ENCODE results near the gene ENPP7. TPM values are rescaled to one million over a fixed set of nuclear protein-coding genes. Genes with fewer than 3 reads are reported as not detected.

Gene ENPP7
- total RNA-seq, 1 donor from 2014 or later, result not detected

DNA sequence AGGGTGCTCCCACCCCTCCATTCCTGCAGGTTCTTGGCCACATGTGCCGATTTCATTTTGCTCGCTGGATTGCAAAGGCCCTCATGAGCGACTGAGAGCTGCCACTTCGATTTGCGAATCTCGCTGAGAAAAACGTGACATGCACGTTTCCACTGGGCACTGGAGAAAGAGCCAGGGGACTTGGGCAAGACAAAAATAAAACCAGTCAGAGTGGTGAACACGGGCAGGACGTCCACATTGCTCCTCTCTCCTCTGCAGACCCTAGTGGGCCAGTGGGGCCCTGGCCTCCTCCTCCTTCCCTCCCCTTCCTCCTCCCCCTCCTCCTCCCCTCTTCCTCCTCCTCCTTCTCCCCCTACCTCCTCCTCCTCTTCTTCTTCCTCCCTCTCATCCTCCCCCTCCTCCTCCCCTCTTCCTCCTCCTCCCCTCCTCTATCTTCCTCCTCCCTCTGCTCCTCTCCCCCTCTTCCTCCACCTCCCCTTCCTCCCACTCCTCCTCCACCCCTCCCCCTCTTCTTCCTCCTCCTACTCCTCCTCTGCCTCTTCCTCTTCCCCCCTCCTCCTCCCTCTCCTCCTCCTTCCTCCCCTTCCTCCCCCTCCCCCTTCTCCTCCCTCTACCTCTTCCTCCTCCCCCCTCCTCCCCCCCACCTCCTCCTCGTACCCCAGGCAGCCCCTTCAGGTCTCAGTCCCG, 28.1 kb upstream of the ENPP7 start:
- no peak for DNase-seq (ENCODE audit: low read depth in 2 of 2)

DNA sequence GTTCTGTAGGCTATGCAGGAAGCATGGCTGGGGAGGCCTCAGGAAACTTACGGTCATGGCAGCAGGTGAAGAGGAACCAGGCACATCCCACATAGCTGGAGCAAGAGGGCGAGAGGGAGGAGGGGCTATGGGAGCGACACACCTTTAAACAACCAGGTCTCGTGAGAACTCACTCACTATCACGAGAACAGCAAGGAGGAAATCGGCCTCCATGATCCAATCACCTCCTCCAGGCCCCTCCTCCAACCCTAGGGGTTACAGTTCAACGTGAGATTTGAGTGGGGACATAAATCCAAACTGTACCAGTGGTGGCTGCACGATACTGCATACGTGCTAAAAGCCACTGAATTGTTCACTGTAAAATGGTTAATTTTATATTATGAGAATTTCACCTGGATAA, 26.1 kb upstream of the ENPP7 start:
- DNase-seq (ENCODE audit: low read depth in 2 of 2), result no peak

- DNase-seq (ENCODE audit: low read depth in 2 of 2), result no peak
These were observed 25.1 kb upstream of the ENPP7 start for GRCh38 chr17:79705674-79706073.

GRCh38 chr17:79706931-79707850, 23.6 kb upstream of the ENPP7 start:
- DNase-seq (ENCODE audit: low read depth in 2 of 2), result no peak

DNA sequence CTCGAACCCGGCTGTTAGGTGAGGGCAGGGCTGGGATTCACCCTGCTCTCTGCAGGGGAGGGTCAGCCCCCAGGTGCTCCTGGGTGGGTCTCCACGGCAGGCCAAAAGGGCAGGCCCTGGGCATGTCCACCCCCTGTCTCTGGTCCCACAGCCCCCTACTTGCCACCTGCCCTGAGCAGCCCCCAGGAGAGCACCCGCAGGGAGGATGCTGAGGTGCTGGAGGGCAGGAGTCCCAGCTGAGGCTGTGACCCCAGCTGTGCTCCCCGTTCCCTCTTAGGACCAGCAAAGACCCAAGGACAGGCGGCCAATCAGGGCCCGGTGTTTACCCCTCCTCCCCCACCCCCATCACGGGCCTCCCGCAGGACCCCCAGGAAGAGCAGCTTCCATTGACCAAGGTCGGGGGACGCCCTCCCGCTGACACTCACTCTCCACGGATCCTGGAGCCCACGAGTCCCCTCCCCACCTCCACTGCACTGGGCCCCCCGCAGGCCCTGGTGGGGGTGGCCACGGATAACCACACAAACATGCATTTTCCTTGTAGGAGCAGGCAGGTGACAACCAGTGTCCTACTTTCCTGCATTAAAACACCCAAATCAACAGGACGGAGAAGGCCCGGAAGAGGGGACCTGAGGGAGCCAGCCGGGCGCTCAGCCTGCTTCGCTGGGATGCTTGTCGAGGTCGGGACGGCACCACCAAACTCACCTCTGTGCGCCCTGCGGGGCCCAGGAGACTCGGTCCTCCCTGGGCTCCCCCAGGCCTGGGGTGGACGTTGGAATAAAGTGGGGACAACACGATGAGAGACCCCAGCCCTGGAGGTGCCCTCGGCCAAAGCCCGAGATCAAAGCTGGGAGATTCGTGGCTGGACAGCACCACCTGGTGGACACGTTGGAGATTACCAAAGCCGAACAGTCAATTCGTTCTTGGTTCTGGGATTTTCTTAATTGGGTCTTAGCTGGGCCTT, 22.5 kb upstream of the ENPP7 start:
- DNase-seq (ENCODE audit: low read depth in 2 of 2), result peak; percentile 44 to 63

DNA sequence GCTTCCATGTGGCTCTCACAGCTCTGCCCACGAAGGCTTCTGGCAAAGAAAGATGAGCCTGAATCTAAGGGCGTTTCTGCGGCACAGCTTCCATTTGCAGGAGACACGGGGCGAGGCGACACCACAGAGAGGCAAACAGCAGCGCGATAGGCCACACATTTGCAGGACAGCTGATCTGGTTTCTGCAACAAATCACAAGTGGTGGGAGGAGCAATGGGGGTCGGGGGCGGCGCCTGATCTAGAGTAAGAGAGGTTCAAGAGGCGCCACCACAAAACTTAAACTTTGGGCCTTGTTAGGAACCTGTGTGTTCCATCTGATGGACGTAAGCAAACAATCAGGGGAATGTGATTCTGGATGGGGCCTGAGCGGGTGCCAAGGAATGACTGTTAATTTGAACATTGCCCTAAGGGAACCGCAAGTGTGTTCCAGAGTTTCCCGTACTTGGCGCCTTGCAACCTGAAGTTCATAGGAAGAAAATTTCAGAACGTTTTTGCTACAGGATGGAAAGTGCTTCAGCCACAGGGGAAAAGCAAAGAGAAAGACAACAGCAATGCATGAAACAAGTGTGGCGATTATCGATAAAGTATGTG, 18.9 kb upstream of the ENPP7 start:
- no peak for DNase-seq (ENCODE audit: low read depth in 2 of 2)

DNA sequence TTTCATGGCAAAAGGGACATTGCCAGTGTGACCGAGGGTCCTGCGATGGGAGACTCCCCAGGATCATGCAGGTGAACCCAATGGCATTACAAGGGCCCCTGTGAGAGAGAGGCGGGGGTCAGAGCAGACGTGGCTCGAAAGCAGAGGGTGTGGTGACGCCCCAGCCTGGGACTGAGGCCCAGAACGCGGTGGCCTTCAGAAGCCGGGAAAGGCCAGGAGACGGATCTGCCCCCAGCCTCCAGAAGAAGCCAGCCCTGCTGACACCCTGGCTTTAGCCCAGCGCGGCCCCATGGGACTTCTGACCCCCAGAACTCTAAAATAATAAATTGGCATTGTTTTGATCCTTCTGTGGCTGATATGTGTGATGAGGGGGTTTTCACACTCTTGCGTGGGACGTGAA, 17.4 kb upstream of the ENPP7 start:
- DNase-seq (ENCODE audit: low read depth in 2 of 2), result no peak

DNA sequence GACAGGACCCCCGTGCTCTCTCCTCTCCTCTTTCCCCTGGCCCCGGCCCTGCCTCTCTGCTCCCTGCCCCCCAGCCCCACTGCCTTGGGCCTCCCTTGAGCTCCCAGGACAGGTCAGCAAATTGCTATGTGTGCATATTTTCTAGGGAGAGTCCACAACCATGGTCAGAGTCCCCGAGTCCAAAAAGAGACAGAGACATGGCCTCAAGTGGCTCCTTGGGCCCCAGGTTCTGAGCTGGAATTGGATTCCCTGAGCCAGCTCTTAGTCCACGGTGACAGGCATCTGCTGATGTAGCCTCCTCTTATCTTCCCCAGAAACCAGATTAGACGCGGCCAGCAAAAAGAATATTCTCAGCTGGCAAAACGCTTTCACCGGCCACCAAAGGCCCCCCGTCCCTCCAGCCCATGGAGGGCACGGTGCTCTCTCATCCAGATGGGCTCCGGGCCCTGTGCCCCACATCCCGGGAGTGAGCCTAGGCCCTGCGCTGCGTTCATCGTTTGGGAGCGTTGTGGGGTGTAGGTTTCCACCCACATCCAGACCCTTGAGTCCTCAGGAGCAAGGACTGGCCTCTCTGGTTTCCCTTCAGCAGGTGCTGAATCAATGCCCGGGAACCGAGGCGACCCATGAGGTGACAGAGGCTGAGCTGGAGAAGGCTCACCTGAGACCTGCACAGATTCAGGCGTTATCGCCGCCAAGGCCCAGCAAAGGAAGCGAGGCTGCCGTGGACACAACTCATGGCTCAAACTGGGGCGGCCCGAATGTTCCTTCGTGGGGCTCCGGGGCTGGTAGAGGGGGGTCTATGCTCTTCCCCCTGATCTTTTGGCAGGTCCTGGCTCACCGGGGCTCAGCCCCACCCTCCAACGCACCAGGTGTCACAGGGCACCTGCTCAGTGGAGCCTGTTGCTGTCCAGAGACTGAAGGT, 16.3 kb upstream of the ENPP7 start:
- DNase-seq (ENCODE audit: low read depth in 2 of 2), result no peak

DNA sequence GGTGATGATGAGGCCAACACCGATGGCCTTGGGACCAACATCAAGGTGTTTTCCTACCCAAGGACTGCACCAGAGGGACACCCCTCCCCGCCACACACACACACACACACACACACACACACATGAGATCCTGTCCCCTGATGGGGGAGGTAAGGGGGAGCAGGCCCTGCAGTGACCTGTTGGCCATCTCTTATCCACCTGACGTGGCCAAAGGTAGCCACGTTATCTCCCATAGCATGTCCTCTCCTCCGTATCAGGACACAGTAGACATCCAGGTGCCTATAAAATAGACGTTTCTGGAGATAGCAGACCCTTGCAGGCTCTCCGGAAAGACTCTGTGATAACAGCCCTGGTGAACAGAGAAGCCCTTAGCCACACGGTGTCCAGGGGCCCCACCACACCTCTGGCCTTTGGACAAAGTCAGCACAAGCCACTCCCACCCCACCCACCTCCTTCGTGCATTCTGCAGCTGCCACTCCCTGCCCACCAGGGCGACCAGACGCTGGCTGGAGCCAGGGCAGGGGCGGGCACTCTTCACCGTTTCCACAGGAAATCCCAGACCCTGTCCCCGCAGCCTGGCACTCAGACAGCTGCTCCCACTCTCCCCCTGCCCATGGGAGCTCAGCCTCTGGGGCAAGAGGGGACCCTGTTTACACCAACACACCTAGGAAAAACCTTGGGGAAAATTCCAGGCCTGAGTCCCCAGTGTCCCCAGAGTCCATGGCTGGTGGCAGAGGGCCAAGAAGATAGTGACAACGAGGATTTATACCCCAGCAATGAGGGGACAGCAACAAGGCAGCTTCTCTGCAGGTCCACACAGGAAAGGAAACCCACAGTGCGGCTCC, 15.4 kb upstream of the ENPP7 start:
- DNase-seq (ENCODE audit: low read depth in 2 of 2), result no peak

DNA sequence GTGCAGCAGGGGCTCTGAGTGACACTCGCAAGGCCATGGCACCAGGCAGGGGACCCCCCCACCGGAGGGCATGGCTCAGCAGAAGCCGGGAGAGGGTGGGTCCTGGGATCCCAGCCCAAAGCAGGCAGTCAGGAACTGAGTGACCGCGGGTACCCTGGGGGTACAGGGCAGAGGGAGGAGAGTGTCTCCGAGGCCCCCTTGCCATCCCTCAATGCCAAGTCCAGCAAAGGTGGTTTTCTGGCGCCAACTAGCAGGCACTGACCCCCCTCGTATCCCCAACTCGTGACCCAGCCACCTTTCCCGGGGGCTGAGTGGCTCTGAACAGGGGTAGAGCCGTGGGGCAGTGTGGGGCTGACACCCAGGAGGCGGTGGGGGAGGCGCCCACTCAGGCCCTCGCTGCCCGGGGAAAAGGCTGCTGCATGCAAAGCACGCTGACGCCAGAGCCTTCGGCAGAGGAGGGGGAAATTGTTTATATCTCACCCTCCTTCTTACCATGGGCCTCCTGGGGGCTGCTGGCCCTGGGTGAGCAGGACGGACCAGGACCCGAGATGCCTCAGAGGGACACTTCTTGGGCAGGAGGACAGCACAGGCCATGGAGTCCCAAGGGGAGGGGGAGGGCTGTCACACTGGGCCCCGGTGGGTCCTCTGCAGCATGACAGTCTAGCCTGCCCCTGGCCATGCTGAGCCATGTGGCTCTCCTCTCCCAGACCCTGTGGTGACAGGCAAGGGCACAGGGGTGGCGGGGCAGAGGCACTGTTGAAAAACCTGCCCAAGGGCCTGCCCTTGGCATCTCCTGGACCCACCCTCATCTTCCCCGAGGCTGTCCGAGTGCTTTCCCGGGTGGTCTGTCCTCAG, 14.6 kb upstream of the ENPP7 start:
- DNase-seq (ENCODE audit: low read depth in 2 of 2), result no peak

- no peak for DNase-seq (ENCODE audit: low read depth in 2 of 2)
These were observed 9.9 kb upstream of the ENPP7 start for GRCh38 chr17:79720705-79721292.

- peak; percentile 21 to 37 for DNase-seq (ENCODE audit: low read depth in 2 of 2)
These were observed 8.6 kb upstream of the ENPP7 start for GRCh38 chr17:79721993-79722671.

DNA sequence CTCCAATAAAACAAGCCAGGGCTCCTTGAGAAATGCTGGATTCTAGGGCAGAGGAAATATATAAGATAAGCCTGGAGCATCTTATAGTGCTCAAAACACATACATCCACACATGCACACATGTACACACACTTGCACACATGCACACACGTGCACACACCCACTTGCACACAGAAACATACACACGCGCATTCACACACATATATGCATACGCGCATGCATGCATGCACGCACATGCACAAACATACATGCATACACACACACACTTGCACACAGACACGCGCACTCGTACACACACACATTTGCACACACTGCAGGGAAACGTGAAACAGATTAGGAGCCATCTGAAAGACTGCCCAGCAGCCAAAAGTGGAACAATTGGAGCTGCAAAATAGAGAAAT, 8.0 kb upstream of the ENPP7 start:
- DNase-seq (ENCODE audit: low read depth in 2 of 2), result no peak

DNA sequence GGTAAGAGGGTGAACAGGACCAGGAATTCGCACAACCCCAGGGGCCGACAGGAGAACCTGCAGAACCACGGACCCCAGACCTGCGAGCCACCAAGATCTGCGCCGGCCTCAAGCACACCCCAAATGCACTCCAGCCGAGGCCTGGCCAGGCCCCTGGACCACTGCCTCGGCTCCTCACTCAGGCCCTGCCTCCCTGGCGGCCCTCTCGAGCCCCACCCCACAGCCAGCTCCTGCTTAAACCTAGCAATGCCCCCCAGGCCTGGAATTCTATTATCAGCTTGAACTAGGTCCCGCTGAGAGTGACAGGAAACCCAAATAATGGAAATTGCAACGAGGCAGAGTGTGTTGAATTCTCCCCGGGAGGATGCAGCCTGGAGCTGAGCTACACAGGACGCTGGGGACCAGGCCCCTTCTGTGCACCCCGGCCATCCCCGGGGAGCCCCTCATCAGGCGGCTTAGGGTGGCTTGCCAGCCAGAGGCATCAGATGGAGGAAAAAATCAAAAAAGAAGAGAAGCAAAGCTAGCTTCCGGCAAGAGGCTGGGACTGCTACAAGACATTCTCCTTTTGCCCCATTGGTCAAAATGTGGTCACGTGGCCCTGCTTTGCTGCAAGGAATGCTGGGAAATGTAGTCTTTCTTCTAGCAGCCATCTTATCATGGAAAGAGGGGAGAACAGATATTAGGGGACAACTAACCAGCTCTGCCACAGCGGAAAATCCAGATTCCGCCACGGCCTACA, 2.4 kb upstream of the ENPP7 start:
- peak; percentile 88 to 89 for DNase-seq (ENCODE audit: low read depth in 2 of 2)

GRCh38 chr17:79728908-79729471, 1.8 kb upstream of the ENPP7 start:
- no peak for DNase-seq (ENCODE audit: low read depth in 2 of 2)

DNA sequence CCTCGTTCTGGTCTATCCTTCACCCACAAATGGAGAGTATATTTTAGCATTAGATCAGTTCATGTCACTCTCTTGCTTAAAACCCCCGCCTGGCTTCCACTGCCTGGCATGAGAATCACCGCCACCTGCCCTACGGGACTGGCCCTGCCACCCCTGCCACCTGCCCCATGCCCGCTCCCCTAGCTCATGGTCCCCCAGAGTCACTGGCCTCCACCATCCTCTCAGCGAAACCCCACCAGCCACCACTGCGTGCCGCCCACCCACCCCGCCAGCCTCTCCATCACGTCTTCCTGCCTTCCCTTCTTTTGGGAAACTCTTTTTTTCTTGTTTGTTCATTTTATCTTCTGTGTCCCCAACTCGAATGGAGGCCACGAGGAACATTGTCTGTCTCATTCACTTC, 982 bp upstream of the ENPP7 start:
- no peak for DNase-seq (ENCODE audit: low read depth in 2 of 2)
